Epithelial cell of esophagus (primary cell): ENCODE data around the gene PAN2.

Source experiments
- DNase-seq: peaks from one replicate; pipeline ENCODE4 v3.0.0; 2010; ENCODE audit warnings: low read depth
- H3K4me3 ChIP-seq: 2 replicates; pipeline ENCODE4 v1.5.1; 2011; ENCODE audit warnings: mild to moderate bottlenecking, low read length, control low read depth
- TF ChIP-seq, protein P1 (sequence below): IDR thresholded peaks from 2 replicates; pipeline ENCODE4 v1.5.1; 2011; ENCODE audit warnings: low read depth, mild to moderate bottlenecking, low read length, control low read depth, inconsistent platforms; ENCODE audit not compliant: insufficient read depth; ENCODE audit errors: missing control alignments

The PAN2 gene

DNA sequence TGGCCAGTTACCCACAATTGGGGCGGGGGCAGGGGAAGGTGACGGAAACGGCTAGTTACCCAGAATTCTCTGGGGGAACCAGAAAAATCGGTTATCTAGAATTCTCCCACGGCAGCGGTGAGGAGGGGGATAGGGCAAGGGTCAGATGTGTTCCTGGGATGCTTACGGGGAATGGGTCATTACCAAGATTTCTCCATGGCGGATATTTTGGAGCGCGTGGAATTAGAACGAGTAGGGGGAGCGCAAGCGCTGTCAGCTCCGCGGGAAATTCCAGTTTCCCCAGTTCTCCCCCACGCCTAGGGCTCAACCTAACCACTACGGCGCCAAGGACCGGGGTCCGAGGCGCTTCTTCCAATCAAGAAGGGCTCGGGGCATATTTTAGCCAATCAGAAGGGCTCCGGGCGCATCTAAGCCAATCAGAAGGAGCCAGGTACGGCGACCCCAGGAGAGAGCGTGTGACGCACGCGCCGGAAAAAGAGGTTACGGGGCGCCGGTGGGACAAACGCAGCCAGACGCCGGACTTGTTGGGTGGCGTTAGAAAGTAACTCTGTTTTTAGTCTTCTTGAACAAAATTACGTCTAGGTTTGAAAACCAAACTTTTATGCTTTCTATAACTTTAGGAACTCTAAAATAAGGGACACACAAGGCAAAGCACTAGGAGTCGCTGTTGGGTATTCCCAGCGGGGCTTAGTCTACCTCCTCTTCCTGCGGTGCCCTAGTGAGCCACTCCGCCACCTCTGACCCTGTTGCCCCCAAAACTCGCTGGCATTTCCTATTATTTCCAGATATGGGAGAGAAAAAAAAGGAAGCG lies at the start of gene PAN2:
Gene PAN2 (minus strand): TSS at position 322 of the 811 bp plus-strand sequence. CDS start 906 bp downstream, outside the sequence.
- DNase-seq: peak; percentile 98
- H3K4me3 ChIP-seq: peak within 1 kb of the TSS; percentile 77
- TF ChIP-seq, protein P1, sequence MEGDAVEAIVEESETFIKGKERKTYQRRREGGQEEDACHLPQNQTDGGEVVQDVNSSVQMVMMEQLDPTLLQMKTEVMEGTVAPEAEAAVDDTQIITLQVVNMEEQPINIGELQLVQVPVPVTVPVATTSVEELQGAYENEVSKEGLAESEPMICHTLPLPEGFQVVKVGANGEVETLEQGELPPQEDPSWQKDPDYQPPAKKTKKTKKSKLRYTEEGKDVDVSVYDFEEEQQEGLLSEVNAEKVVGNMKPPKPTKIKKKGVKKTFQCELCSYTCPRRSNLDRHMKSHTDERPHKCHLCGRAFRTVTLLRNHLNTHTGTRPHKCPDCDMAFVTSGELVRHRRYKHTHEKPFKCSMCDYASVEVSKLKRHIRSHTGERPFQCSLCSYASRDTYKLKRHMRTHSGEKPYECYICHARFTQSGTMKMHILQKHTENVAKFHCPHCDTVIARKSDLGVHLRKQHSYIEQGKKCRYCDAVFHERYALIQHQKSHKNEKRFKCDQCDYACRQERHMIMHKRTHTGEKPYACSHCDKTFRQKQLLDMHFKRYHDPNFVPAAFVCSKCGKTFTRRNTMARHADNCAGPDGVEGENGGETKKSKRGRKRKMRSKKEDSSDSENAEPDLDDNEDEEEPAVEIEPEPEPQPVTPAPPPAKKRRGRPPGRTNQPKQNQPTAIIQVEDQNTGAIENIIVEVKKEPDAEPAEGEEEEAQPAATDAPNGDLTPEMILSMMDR: peak; percentile 79

GRCh38 chr12:56382611-56383010 lies 48.8 kb upstream of the PAN2 start:
- H3K4me3 ChIP-seq: no peak overlapping the region
- no peak for DNase-seq
- TF ChIP-seq, protein P1: no peak

GRCh38 chr12:56377989-56378316 lies 44.2 kb upstream of the PAN2 start:
- DNase-seq: no peak
- TF ChIP-seq, protein P1: no peak
- no peak overlapping the region for H3K4me3 ChIP-seq

DNA sequence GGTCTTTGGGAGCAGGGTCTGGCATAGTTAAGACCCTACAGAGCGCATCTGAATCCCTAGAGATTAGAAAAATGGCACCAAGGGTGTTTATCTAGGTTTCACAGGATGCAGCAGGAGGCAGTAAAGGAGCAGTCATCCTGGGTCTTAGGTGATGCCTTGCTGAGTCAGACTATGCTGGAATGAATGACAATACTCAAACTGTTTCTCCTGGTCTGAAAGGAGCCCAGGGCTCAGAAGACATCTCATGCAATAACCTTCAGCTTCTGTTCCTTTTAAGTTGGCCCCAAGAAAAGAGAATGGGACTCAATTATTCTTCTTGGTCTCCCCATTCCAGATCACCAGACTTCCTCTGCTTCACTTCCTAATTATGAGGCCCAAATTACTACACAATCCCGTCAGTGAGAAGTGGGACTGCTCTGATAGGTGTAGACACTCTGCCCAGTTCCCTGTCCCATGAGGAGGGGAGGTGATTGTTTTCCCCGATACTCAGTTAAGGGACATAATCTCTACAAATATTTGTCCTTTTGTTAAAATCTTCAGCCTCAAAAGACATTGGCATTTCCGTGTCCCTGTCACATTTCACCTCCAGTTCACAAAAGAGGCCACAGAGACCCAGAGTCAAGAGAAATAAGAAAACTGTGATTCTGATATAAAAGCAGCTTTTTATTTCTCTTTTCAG lies 43.6 kb upstream of the PAN2 start:
- DNase-seq: peak; percentile 77
- TF ChIP-seq, protein P1: peak; percentile 39
- no peak overlapping the region for H3K4me3 ChIP-seq

GRCh38 chr12:56375598-56376434 lies 42.0 kb upstream of the PAN2 start:
- no peak for DNase-seq
- no peak overlapping the region for H3K4me3 ChIP-seq
- TF ChIP-seq, protein P1: no peak

GRCh38 chr12:56374726-56375597 lies 41.2 kb upstream of the PAN2 start:
- TF ChIP-seq, protein P1: no peak
- no peak overlapping the region for H3K4me3 ChIP-seq
- no peak for DNase-seq
